ENCODE measurements around the gene RTL10.

RTL10 gene

GRCh38 chr22:19811211-19811621 lies 43.5 kb downstream of the RTL10 start:
- in situ Hi-C loops (cut with MboI; ENCODE audit: low sequenced_read_pairs, unreplicated experiment), result no loop called here
- TF ChIP-seq CTCF (IDR thresholded peaks at IDR 0.05; ENCODE audit: borderline replicate concordance, control extremely low read depth, extremely low read depth, insufficient read depth, missing control alignments), result no peak
- no peak for DNase-seq (ENCODE audit: low spot score)

GRCh38 chr22:19810381-19811201 lies 44.1 kb downstream of the RTL10 start:
- no peak for TF ChIP-seq CTCF (IDR thresholded peaks at IDR 0.05; ENCODE audit: borderline replicate concordance, control extremely low read depth, extremely low read depth, insufficient read depth, missing control alignments)
- in situ Hi-C loops (cut with MboI; ENCODE audit: low sequenced_read_pairs, unreplicated experiment), result no loop called here
- no peak for DNase-seq (ENCODE audit: low spot score)

GRCh38 chr22:19809741-19810140 lies 44.9 kb downstream of the RTL10 start:
- no peak for DNase-seq (ENCODE audit: low spot score)
- in situ Hi-C loops (cut with MboI; ENCODE audit: low sequenced_read_pairs, unreplicated experiment), result no loop called here

GRCh38 chr22:19808873-19809478 lies 45.7 kb downstream of the RTL10 start:
- no peak for DNase-seq (ENCODE audit: low spot score)
- TF ChIP-seq CTCF (IDR thresholded peaks at IDR 0.05; ENCODE audit: borderline replicate concordance, control extremely low read depth, extremely low read depth, insufficient read depth, missing control alignments), result no peak
- in situ Hi-C loops (cut with MboI; ENCODE audit: low sequenced_read_pairs, unreplicated experiment), result no loop called here

More at GRCh38 chr22:19809741-19810140, 44.9 kb downstream of the RTL10 start:
- TF ChIP-seq CTCF (IDR thresholded peaks at IDR 0.05; ENCODE audit: borderline replicate concordance, control extremely low read depth, extremely low read depth, insufficient read depth, missing control alignments), result no peak

GRCh38 chr22:19807914-19808872 lies 46.5 kb downstream of the RTL10 start:
- in situ Hi-C loops (cut with MboI; ENCODE audit: low sequenced_read_pairs, unreplicated experiment), result no loop called here
- no peak for DNase-seq (ENCODE audit: low spot score)
- no peak for TF ChIP-seq CTCF (IDR thresholded peaks at IDR 0.05; ENCODE audit: borderline replicate concordance, control extremely low read depth, extremely low read depth, insufficient read depth, missing control alignments)

Measured in GM13976 (cell line).